HepG2 (cell line): Measurements from ENCODE around the gene LNX2. TPM values are rescaled to one million over a fixed set of nuclear protein-coding genes. Genes with fewer than 3 reads are reported as not detected.

ENCODE experiments used
- ATAC-seq: fragments of 200-7000 bp; cut with Tn5 transposase; 3 replicates; pipeline ENCODE4 v1.9.1; 2020; ENCODE audit warnings: mild to moderate bottlenecking, moderate library complexity
- BruUV-seq: library from RNA; stranded (reverse); fragments of 400-500 nt; replicated peaks from 2 replicates; lab custom pipeline; 2021; lab: Mats Ljungman, UMichigan
- CTCF ChIA-PET: fragments of 300-600 bp; formaldehyde crosslinking; extraction: SDS; loops from one replicate; lab custom pipeline; 2021; ENCODE audit warnings: low total read pairs, inconsistent platforms, low intra/inter-chr PET ratio; lab: Yijun Ruan, JAX
- POLR2A ChIA-PET: fragments of 350-600 bp; sonication (Branson Sonifier 250); formaldehyde crosslinking; loops from one replicate; lab custom pipeline; 2020; ENCODE audit warnings: antibody characterized with exemption, inconsistent platforms; lab: Yijun Ruan, JAX
- DNase-seq: peaks from one replicate; pipeline ENCODE4 v3.0.0-alpha.2; 2015; ENCODE audit warnings: low spot score
- FAIRE-seq: peaks from 3 replicates; lab custom pipeline; 2011; peaks lifted over from hg19 to GRCh38; lab: Jason Lieb, UNC
- H2AFZ ChIP-seq: one replicate; pipeline ENCODE4 v1.6.1; 2011; ENCODE audit warnings: low read length, inconsistent platforms
- H3K27ac ChIP-seq: fragments of 300-600 bp; 3 replicates; pipeline ENCODE4 v1.8.0; 2011; ENCODE audit warnings: mixed run types, mild to moderate bottlenecking, mixed read lengths, low read length, inconsistent platforms; ENCODE audit not compliant: insufficient read depth; ENCODE audit errors: extremely low read length
- H3K27me3 ChIP-seq, 2 experiments: fragments of 200-600 bp in 1 of 2; 2 replicates in 1 of 2; 3 replicates in 1 of 2; pipeline versions ENCODE4 v1.6.0 to v1.8.0; 2011; ENCODE audit warnings: low read length in 2 of 2, mild to moderate bottlenecking in 2 of 2, moderate library complexity in 2 of 2, inconsistent platforms in 1 of 2; ENCODE audit not compliant: insufficient read depth in 2 of 2, control insufficient read depth in 1 of 2
- H3K36me3 ChIP-seq, 2 experiments: fragments of 200-600 bp in 1 of 2; replicated peaks in 1 of 2; 2 replicates in 1 of 2; 3 replicates in 1 of 2; pipeline versions ENCODE4 v1.5.1 to v1.8.0; 2011; ENCODE audit warnings: low read length in 2 of 2, inconsistent platforms in 1 of 2; ENCODE audit not compliant: insufficient read depth in 2 of 2, control insufficient read depth in 1 of 2
- H3K4me1 ChIP-seq: 2 replicates; pipeline ENCODE4 v1.5.1; 2012; ENCODE audit warnings: low read length, inconsistent platforms; ENCODE audit not compliant: insufficient read depth
- H3K4me2 ChIP-seq: 2 replicates; pipeline ENCODE4 v1.6.0; 2011; ENCODE audit warnings: low read depth, low read length, inconsistent platforms
- H3K4me3 ChIP-seq, 3 experiments: fragments of 200-600 bp in 1 of 3; sonication (generic), shearing (Covaris generic) in 1 of 3; replicated peaks in 1 of 3; 2 replicates each; pipeline ENCODE4 v1.5.1; 2011 to 2016; ENCODE audit warnings: low read length in 3 of 3, inconsistent platforms in 2 of 3, low read depth in 2 of 3, mild to moderate bottlenecking in 2 of 3, control low read depth in 1 of 3, mixed read lengths in 1 of 3; ENCODE audit not compliant: insufficient read depth in 1 of 3
- H3K79me2 ChIP-seq: one replicate; pipeline ENCODE4 v1.6.1; 2011; ENCODE audit warnings: low read length, inconsistent platforms; ENCODE audit not compliant: insufficient read depth
- H3K9ac ChIP-seq: 2 replicates; pipeline ENCODE4 v1.6.0; 2011; ENCODE audit warnings: mild to moderate bottlenecking, low read depth, low read length, inconsistent platforms; ENCODE audit not compliant: insufficient read depth
- H3K9me3 ChIP-seq: 2 replicates; pipeline ENCODE4 v1.5.1; 2012; ENCODE audit warnings: mild to moderate bottlenecking, low read length
- H4K20me1 ChIP-seq: 2 replicates; pipeline ENCODE4 v1.6.0; 2011; ENCODE audit warnings: inconsistent platforms, mild to moderate bottlenecking, low read length, moderate library complexity; ENCODE audit not compliant: insufficient read depth
- CCAR2 ChIP-seq: fragments of 200-400 bp; formaldehyde crosslinking; optimal IDR thresholded peaks from 2 replicates; pipeline ENCODE3; 2018; ENCODE audit warnings: low read depth, mild to moderate bottlenecking, low read length, moderate library complexity
- IKZF4 ChIP-seq: sonication (generic); formaldehyde crosslinking; IDR thresholded peaks from 2 replicates; pipeline ENCODE4 v1.5.1; 2020; ENCODE audit warnings: borderline replicate concordance, mild to moderate bottlenecking, low read depth, missing genetic modification reagents; ENCODE audit errors: not compliant biosample characterization
- KDM2A ChIP-seq: sonication (generic); formaldehyde crosslinking; IDR thresholded peaks from 2 replicates; pipeline ENCODE4 v1.4.0; 2020; ENCODE audit warnings: low read depth, missing genetic modification reagents, borderline replicate concordance
- KLF12 ChIP-seq: sonication (generic); formaldehyde crosslinking; IDR thresholded peaks from 2 replicates; pipeline ENCODE4 v1.4.0; 2020; ENCODE audit warnings: missing genetic modification reagents, borderline replicate concordance
- MIXL1 ChIP-seq: IDR thresholded peaks from 2 replicates; pipeline ENCODE4 v1.6.1; 2016
- PAF1 ChIP-seq: IDR thresholded peaks from 2 replicates; pipeline ENCODE4 v1.6.1; 2016; ENCODE audit warnings: missing genetic modification reagents, missing compliant biosample characterization
- SIN3B ChIP-seq: fragments of 150-350 bp; IDR thresholded peaks from 2 replicates; pipeline ENCODE4 v1.6.1; 2014; ENCODE audit warnings: low read length
- SMAD9 ChIP-seq: sonication (generic); formaldehyde crosslinking; IDR thresholded peaks from 2 replicates; pipeline ENCODE4 v1.5.1; 2020; ENCODE audit warnings: mild to moderate bottlenecking, missing genetic modification reagents
- TARDBP ChIP-seq: sonication (generic); formaldehyde crosslinking; IDR thresholded peaks from 2 replicates; pipeline ENCODE4 v1.8.0; 2022; ENCODE audit warnings: mild to moderate bottlenecking, missing genetic modification reagents
- ZFP36 ChIP-seq: fragments of 150-350 bp; IDR thresholded peaks from 2 replicates; pipeline ENCODE4 v1.6.1; 2018; ENCODE audit warnings: borderline replicate concordance, low read length, low read depth; ENCODE audit not compliant: partially characterized antibody
- ZFP36L2 ChIP-seq: sonication (generic); formaldehyde crosslinking; IDR thresholded peaks from 2 replicates; pipeline ENCODE4 v1.4.0; 2020; ENCODE audit warnings: missing genetic modification reagents
- ZNF781 ChIP-seq: sonication (generic); formaldehyde crosslinking; IDR thresholded peaks from 2 replicates; pipeline ENCODE4 v1.5.1; 2020; ENCODE audit warnings: borderline replicate concordance, mild to moderate bottlenecking, missing genetic modification reagents; ENCODE audit errors: not compliant biosample characterization
- WGBS: methylation state at CpG from one replicate; pipeline ENCODE4 v1.1.6; 2017; ENCODE audit warnings: low lambda C conversion rate; 5-methylcytosine and 5-hydroxymethylcytosine counted together
- in situ Hi-C: cut with HindIII; loops from 2 replicates; pipeline ENCODE4 v1.10.0; 2017; ENCODE audit warnings: low pct_unique_long_range_greater_than_20kb; ENCODE audit not compliant: extremely low pct_ligation_motif_present
- intact Hi-C: fragments of 100-400 bp; cut with micrococcal nuclease; formaldehyde crosslinking; loops from one replicate; pipeline ENCODE4 v1.10.0; 2022; ENCODE audit not compliant: unreplicated experiment
- polyA plus RNA-seq, 8 experiments: library from polyadenylated mRNA; depleted of rRNA in 3 of 8; stranded (reverse) in 7 of 8; unstranded in 1 of 8; fragments of >200 nt; fragmentation: Illumina TruSeq in 4 of 8; extraction: Trizol in 4 of 8; gene quantifications; 2 replicates each; pipeline versions ENCODE4 v1.2.1 to v1.2.3, GENCODE V29; 2011 to 2016; ENCODE audit warnings: low read depth in 4 of 8, missing spikeins in 1 of 8, mixed read lengths in 1 of 8; ENCODE audit not compliant: insufficient read depth in 1 of 8
- total RNA-seq, 5 experiments: library from RNA; depleted of rRNA; stranded (reverse); fragments of >200 nt; fragmentation: Illumina TruSeq; extraction: Trizol; gene quantifications; 2 replicates each; pipeline ENCODE4 v1.2.3, GENCODE V29; 2016; ENCODE audit warnings: low read depth in 1 of 5
- TF ChIP-seq, protein P1 (sequence below): IDR thresholded peaks from 2 replicates; pipeline ENCODE4 v1.6.1; 2016; ENCODE audit warnings: missing compliant biosample characterization, missing genetic modification reagents, borderline replicate concordance
- TF ChIP-seq, protein P2 (sequence below): sonication (generic); formaldehyde crosslinking; IDR thresholded peaks from 2 replicates; pipeline ENCODE4 v1.4.0; 2020; ENCODE audit warnings: missing genetic modification reagents

LNX2 gene
- total and polyA plus RNA-seq, 2 of the 13 experiments (the other 11 are each of a cell fraction or from before 2014, with no cell fraction given) = 9.2 to 9.7 TPM

- POLR2A ChIA-PET = no interaction called here
- Histone ChIP-seq H2AFZ (no peak overlapping the region), H3K9ac (no peak overlapping the region), H4K20me1 (no peaks in the 10 kb centered on the region), H3K9me3 (no peaks in the 10 kb centered on the region), H3K4me1 (peaks cover 15% of the 10 kb centered on the region), H3K36me3 (peaks cover 4 to 6% of the 10 kb centered on the region in 2 experiments; a peak in 3 of 5 replicates), H3K79me2 (no peaks in the 10 kb centered on the region), H3K4me3 (no peak overlapping the region), H3K4me2 (no peak overlapping the region), H3K27ac (no peak overlapping the region), H3K27me3 (no peaks in the 10 kb centered on the region)
- CTCF ChIA-PET = no interaction called here
- no peak for DNase-seq
- no peak for ATAC-seq
- FAIRE-seq = no peak
- no TSS peak for BruUV-seq
- TF ChIP-seq CCAR2 (no peak), MIXL1 (no peak), ZFP36L2 (CRISPR knock-in tag) (no peak)
- TF ChIP-seq, protein P1, sequence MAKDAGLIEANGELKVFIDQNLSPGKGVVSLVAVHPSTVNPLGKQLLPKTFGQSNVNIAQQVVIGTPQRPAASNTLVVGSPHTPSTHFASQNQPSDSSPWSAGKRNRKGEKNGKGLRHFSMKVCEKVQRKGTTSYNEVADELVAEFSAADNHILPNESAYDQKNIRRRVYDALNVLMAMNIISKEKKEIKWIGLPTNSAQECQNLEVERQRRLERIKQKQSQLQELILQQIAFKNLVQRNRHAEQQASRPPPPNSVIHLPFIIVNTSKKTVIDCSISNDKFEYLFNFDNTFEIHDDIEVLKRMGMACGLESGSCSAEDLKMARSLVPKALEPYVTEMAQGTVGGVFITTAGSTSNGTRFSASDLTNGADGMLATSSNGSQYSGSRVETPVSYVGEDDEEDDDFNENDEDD (CRISPR knock-in tag) = no peak
- intact Hi-C loops (no loop called here), in situ Hi-C loops (no loop called here)
Observed at GRCh38 chr13:27661017-27661416, 40.7 kb upstream of the LNX2 start.

DNA sequence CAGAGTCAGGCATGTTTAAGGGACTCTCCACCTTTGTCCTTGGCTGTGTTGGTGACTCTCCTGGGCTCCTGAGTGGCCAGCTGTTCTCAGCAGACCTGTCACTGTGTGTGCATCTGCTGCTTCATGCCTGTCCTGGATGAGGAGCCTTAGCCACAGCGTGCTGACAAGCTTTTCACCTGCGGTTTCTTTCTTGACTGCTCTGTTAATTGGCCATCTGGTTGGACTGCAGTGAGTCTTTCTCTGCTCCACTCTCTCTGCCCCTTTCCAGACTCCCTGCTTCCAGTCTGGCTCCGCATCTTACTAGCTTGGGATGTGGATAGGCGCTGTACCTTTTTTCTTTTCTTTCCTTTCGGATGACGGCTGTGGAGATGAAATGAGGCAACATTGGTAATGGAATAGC, 40.2 kb upstream of the LNX2 start:
- Histone ChIP-seq H3K9ac (no peak overlapping the region), H3K4me3 (no peak overlapping the region), H3K9me3 (no peaks in the 10 kb centered on the region), H3K27ac (no peak overlapping the region), H3K4me2 (no peak overlapping the region), H3K27me3 (no peaks in the 10 kb centered on the region), H2AFZ (no peak overlapping the region), H3K36me3 (peaks cover 1 to 2% of the 10 kb centered on the region in 2 experiments; a peak in 2 of 5 replicates), H3K79me2 (no peaks in the 10 kb centered on the region), H3K4me1 (peaks cover 17% of the 10 kb centered on the region), H4K20me1 (no peaks in the 10 kb centered on the region)
- 96% methylated on average over 6 of the region's 6 CpGs for WGBS
- intact Hi-C loops (no loop called here), in situ Hi-C loops (no loop called here)
- DNase-seq (no peak), FAIRE-seq (no peak), ATAC-seq (no peak)
- ChIA-PET CTCF (no interaction called here), POLR2A (no interaction called here)
- no TSS peak for BruUV-seq
- no peak for TF ChIP-seq KLF12 (CRISPR knock-in tag)
- TF ChIP-seq SIN3B = no peak
- no peak for TF ChIP-seq TARDBP (CRISPR knock-in tag)
- TF ChIP-seq, protein P2, sequence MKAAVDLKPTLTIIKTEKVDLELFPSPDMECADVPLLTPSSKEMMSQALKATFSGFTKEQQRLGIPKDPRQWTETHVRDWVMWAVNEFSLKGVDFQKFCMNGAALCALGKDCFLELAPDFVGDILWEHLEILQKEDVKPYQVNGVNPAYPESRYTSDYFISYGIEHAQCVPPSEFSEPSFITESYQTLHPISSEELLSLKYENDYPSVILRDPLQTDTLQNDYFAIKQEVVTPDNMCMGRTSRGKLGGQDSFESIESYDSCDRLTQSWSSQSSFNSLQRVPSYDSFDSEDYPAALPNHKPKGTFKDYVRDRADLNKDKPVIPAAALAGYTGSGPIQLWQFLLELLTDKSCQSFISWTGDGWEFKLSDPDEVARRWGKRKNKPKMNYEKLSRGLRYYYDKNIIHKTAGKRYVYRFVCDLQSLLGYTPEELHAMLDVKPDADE = no peak
- no peak for TF ChIP-seq IKZF4 (CRISPR knock-in tag)
- TF ChIP-seq SMAD9 (CRISPR knock-in tag) = no peak
- no peak for TF ChIP-seq ZNF781 (CRISPR knock-in tag)
- TF ChIP-seq ZFP36 = no peak
- TF ChIP-seq PAF1 (CRISPR knock-in tag) = no peak
- TF ChIP-seq KDM2A (CRISPR knock-in tag) = no peak
